NCI-H510A (cell line): ENCODE results near the gene TARS3.
"Not testable (repeated sequence)": the region's sequence is repeated elsewhere in the genome, so short reads cannot be mapped to it uniquely, and the experiment has no call there.

Experiments
- DNase-seq: peaks from one replicate; lab custom pipeline; 2025; lab: John Stamatoyannopoulos, UW

The TARS3 gene

DNA sequence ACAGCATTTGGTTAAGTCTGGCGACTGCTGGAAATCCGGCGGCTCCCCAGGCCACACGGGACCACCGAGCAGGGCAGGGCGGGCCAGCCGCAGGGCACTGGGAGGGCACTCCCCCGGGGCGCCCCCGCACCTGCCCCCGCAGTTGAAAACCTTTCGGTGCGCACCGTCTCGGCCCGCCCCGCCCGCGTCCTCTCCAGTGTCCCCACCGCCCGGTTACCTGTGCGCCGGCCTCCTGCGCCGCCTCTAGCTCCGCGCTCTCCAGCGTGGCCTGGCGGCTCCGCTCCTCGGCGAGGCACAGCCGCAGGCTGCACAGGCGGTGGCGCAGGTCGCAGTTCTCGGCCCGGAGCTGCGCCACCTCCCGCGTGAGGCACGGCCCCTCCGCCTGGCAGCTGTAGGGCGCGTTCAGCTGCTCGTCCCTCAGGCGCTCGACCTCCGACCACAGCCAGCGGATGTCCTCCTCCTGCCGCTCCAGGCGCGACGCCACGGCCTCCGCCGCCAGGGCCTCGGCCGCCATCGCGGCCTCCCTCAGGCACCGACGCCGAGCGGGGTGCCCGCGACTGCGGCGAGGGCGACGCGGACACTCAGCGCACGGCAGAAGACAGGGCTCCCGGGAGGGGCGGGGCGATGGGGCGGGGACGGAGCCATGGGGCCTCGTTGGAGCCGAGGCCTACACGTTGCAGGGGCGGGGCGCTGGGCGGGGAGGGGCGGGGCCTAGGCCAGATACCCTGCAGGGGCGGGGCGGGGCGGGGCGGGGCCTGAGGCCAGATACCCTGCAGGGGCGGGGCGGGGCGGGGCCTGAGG lies at the start of gene TARS3:
Gene TARS3, minus strand, starts transcription at position 600 of the 801 bp plus-strand sequence. Its CDS starts 86 bp downstream, at position 514.
- peak; percentile 64 for DNase-seq

- no peak for DNase-seq
Measured at GRCh38 chr15:101773496-101774100, 49.3 kb upstream of the TARS3 start.

DNA sequence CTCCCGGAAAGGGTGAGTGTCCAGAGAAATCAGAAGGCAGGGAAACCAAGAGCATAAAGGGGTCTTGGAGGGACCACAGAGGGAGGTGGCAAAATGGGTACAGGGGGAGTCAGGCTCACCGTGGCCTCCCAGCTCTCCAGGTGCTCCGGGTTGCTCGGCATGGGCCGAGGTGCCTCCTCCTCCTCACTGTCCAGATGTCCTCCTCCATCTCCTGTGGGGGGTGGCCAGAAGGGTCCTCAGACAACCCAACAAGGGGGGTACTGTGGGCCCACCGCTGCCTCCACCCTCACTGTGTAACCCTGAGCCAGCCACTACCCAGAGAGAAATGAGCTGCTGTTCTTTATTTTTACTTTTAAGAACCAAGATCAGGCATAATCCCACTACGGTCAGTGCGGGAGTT lies 48.6 kb upstream of the TARS3 start:
- DNase-seq: no peak

- not testable (repeated sequence) for DNase-seq
Measured at GRCh38 chr15:101767083-101767640, 42.9 kb upstream of the TARS3 start.

DNA sequence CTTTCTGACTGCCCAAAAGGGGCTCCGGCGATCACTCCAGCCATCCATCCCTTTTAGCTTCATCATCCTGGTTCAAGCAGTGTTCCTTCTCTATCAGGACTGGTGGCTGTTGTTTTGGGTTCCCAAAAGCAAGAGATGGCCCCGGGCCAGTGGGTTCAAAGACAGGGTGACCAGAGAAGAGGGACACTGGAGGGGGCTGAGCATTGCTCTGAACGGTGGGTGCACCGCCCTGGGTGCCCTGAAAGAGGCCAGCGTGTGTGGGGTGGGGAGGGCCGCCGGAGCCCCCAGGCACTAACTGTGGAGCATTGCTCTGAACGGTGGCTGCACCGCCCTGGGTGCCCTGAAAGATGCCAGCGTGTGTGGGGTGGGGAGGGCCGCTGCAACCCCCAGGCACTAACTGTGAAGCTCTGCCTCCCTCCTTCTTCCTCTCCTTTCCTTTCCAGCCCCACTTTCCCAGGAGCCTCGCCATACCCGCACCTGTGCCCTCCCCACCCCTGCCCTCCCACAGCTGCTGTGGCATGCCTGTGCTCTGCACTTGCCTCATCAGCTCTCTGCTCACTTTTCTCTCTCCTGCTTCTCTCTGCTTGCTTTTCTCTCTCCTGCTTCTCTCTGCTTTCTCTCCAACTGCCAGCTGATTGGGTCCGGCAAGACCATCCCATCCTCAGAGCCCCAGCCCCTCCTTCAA lies 41.6 kb upstream of the TARS3 start:
- DNase-seq: no peak

- not testable (repeated sequence) for DNase-seq
Measured at GRCh38 chr15:101765340-101765671, 41.0 kb upstream of the TARS3 start.

DNA sequence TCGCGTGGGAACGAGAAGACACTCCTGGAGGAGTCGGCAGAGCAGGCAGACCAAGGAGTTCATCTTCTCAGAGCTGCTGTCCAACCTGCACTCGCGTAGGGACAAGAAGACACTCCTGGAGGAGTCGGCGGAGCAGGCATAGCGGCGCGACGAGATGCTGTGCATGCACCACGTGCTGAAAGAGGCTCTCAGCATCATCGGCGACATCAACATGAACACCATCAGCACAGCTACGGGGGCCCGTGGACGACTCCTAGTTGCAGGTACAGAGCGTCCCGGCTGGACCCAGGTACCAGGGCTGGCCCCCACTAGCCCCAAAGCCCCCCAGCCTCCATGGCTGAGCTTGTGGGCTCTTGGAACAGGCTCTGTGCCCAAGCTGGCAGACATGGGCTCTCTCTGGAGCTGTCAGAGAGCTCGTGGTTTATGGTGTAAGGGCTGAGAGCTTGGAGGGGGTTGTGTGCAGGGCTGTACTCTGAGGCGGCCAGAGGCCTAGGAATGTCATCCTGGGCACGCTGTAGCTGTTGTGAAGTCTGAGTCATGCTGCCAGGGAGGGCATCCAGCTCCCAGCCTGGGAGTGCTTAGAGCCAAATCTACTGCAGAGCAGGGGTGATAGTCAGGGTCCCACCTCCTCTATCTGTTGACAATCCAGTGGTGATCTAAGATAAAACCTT lies 40.5 kb upstream of the TARS3 start:
- DNase-seq: not testable (repeated sequence)

DNA sequence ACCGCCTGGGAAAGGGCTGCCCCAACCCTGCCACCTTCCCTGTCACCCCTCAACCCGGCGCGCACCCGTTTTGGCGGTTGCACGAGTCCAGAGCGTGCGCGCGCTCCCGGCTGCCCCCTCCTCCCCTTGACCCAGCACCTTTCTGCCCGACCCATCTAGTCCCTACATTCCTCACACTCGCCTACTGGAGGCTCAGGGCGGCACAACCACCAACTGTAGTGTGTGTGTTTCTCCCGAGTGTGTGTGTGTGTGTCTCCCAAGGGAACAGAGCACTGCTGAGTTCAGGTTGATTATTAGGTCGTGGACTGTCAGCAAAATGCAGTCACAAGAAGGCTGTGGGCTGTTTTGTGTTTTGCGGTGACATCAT lies 22.4 kb upstream of the TARS3 start:
- not testable (repeated sequence) for DNase-seq

GRCh38 chr15:101734837-101735236 lies 10.6 kb upstream of the TARS3 start:
- not testable (repeated sequence) for DNase-seq

- no peak for DNase-seq
Measured at GRCh38 chr15:101733545-101733944, 9.3 kb upstream of the TARS3 start.

DNA sequence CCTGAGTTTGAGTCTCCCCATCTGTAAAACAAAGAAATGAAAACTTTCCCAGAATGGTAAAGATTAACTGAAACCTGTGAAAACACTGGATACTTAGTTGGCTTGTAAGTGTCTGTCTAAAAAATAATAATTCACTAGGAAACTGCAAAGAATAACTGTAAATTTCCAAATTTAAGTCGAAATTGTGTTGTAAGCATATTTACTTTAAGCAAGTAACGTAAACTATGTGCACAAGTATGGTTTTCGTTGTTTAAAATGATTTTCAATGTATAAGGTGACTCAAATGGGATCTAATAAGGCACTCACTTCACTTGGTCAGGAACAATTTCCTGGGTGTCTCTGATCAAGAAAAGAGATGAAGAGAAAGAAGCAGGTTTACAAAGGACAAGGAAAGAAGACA lies 8.5 kb upstream of the TARS3 start:
- no peak for DNase-seq

GRCh38 chr15:101731746-101732145 lies 7.5 kb upstream of the TARS3 start:
- no peak for DNase-seq

- no peak for DNase-seq
Measured at GRCh38 chr15:101727186-101727585, 2.9 kb upstream of the TARS3 start.

DNA sequence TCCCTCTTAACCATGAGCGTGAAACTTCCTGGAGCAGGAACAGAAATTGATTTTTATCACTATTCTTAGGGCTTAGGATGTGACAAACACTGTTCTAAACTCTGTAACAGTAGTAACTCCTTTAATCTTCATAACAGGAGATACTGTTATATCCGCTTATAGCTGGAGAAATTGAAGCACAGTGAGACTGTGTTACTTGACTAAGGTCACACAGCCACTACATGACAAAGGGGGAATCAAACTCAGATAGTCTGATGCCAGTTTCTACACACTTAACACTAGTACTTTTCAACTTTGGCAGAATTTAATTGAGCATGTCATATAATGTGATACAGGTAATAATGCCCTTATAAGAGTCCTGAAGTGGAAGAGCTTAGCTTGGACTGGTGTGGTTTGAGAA lies 800 bp upstream of the TARS3 start:
- no peak for DNase-seq

DNA sequence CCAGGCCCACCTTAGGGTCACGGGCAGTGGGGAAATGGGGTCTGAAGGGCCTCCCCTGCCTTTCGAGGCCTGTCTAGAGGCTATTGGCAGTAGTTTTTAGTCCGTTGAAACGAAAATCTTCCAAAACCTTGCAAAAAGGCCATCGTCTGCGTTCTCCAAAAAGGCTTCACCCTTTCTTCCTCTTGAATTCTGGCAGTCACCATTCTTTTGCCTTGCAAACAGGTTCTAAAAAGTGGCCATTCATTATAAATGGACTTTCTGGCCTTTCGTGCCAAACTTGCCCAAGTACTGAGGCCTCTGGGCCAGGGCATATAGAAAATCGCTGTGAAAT lies 367 bp upstream of the TARS3 start:
- no peak for DNase-seq

GRCh38 chr15:101723171-101723873 lies 951 bp downstream of the TARS3 start:
- DNase-seq: no peak

GRCh38 chr15:101718896-101719295 lies 5.4 kb downstream of the TARS3 start:
- DNase-seq: no peak

- no peak for DNase-seq
Measured at GRCh38 chr15:101712078-101712477, 12.2 kb downstream of the TARS3 start.

- no peak for DNase-seq
Measured at GRCh38 chr15:101710806-101711205, 13.5 kb downstream of the TARS3 start.

GRCh38 chr15:101709466-101709865 lies 14.8 kb downstream of the TARS3 start:
- DNase-seq: no peak

- no peak for DNase-seq
Measured at GRCh38 chr15:101707983-101708382, 16.3 kb downstream of the TARS3 start.

DNA sequence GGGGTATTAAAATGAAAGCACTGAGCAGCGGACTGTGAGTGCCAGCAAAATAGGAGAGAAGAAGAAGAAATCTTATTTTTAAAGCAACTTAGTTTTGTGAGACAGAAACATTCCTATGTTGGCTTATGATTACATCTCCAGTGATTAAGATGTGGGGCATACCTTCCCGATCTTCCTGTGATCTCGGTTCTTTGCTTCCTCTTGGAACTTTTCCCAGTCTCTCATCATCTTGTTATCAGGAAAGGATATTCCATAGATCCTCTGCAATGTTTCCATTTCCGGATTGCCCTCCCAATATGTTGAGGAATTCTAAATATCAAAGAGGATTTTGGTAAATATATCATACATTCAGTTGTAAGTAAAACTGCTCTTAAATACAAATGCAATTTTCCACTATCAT lies 22.2 kb downstream of the TARS3 start:
- DNase-seq: no peak
